K562 (cell line): ENCODE results near the gene MFSD8. TPM values are rescaled to one million over a fixed set of nuclear protein-coding genes. Genes with fewer than 3 reads are reported as not detected.

Source experiments
- CHD4 ChIP-seq: fragments of 200-600 bp; sonication (generic); IDR thresholded peaks from 3 replicates; pipeline ENCODE4 v1.6.1; 2012; ENCODE audit warnings: low read depth, mild to moderate bottlenecking, mixed read lengths, low read length, inconsistent platforms; ENCODE audit not compliant: insufficient read depth, insufficient replicate concordance, poor library complexity, severe bottlenecking
- CHD7 ChIP-seq: fragments of 200-600 bp; sonication (generic); IDR thresholded peaks from one replicate; pipeline ENCODE4 v1.6.1; 2012; ENCODE audit warnings: mild to moderate bottlenecking, low read depth, low read length, inconsistent platforms
- FUS ChIP-seq: fragments of 200-400 bp; formaldehyde crosslinking; optimal IDR thresholded peaks from 2 replicates; pipeline ENCODE3; 2017; ENCODE audit warnings: low read depth, low read length
- HINFP ChIP-seq: fragments of 450-650 bp; conservative IDR thresholded peaks from 2 replicates; pipeline ENCODE4 v1.6.1; 2016; ENCODE audit warnings: missing genetic modification characterization, low read depth, mild to moderate bottlenecking, control low read depth, missing compliant biosample characterization
- KAT7 ChIP-seq: sonication (generic); formaldehyde crosslinking; IDR thresholded peaks from 2 replicates; pipeline ENCODE4 v1.8.0; 2022; ENCODE audit warnings: missing genetic modification reagents, mild to moderate bottlenecking, borderline replicate concordance
- MAFF ChIP-seq: IDR thresholded peaks from 2 replicates; pipeline ENCODE4 v1.6.1; 2012; ENCODE audit warnings: low read length, improper control_type of control experiment
- POLR2G ChIP-seq: fragments of 200-400 bp; formaldehyde crosslinking; IDR thresholded peaks from 2 replicates; pipeline ENCODE4 v1.6.1; 2017; ENCODE audit warnings: low read depth, mild to moderate bottlenecking, antibody characterized with exemption, low read length, moderate library complexity
- POLR3A ChIP-seq: IDR thresholded peaks from 2 replicates; pipeline ENCODE4 v1.6.1; 2011; ENCODE audit warnings: borderline replicate concordance, mild to moderate bottlenecking, moderate library complexity; ENCODE audit not compliant: insufficient read length, insufficient read depth; ENCODE audit errors: extremely low read depth
- TAF1 ChIP-seq: IDR thresholded peaks from 2 replicates; pipeline ENCODE4 v1.6.1; 2011; ENCODE audit warnings: mild to moderate bottlenecking, low read length, moderate library complexity; ENCODE audit not compliant: insufficient read depth, control insufficient read depth, severe bottlenecking; ENCODE audit errors: extremely low read depth
- TFAM ChIP-seq: fragments of 250-450 bp; sonication (Bioruptor Pico); conservative IDR thresholded peaks from 2 replicates; pipeline ENCODE4 v1.5.0; 2021; ENCODE audit warnings: mild to moderate bottlenecking, moderate library complexity
- XRCC4 ChIP-seq: IDR thresholded peaks from one replicate; pipeline ENCODE4 v1.6.1; 2011; ENCODE audit not compliant: insufficient read depth, insufficient read length; ENCODE audit errors: extremely low read depth
- ZNF589 ChIP-seq: fragments of 200-800 bp; sonication (Bioruptor generic); IDR thresholded peaks from 2 replicates; pipeline ENCODE4 v1.6.1; 2016; ENCODE audit warnings: low read depth, missing genetic modification characterization, missing compliant biosample characterization
- polyA plus RNA-seq, 8 experiments: library from polyadenylated mRNA; depleted of rRNA in 4 of 8; stranded (reverse) in 5 of 8; unstranded in 3 of 8; fragments of >200 nt; fragmentation: Nextera tagmentation in 2 of 8; fragmentation: Illumina TruSeq in 1 of 8; extraction: Ambion mirVana in 2 of 8; extraction: Trizol in 1 of 8; gene quantifications; 2 replicates each; pipeline versions ENCODE4 v1.2.1 to v1.2.3, GENCODE V29; 2011 to 2014; ENCODE audit warnings: inconsistent platforms in 1 of 8, missing spikeins in 1 of 8
- total RNA-seq, 7 experiments: library from RNA; depleted of rRNA in 6 of 7; stranded (reverse); fragments of >200 nt in 6 of 7; fragmentation: Illumina TruSeq in 2 of 7; extraction: Trizol in 2 of 7; gene quantifications; 2 replicates each; pipeline versions ENCODE4 v1.2.1 to v1.2.3, GENCODE V29; 2011 to 2021; ENCODE audit warnings: low replicate concordance in 1 of 7

Gene MFSD8
- total and polyA plus RNA-seq, 9 of the 15 experiments (the other 6 are each of a cell fraction or from before 2014, with no cell fraction given) = 7.0 to 27.2 (median 18.7) TPM

- no peak for TF ChIP-seq POLR3A
- no peak for TF ChIP-seq XRCC4
- peak; percentile 94; the same call in 1 of the 2 replicates for TF ChIP-seq KAT7 (CRISPR knock-in tag)
- TF ChIP-seq POLR2G = peak; percentile 95
- TF ChIP-seq CHD7 = no peak
- no peak for TF ChIP-seq ZNF589 (CRISPR knock-in tag)
- TF ChIP-seq CHD4 = no peak
- TF ChIP-seq HINFP (tag) = no peak
- TF ChIP-seq FUS = no peak
- TF ChIP-seq MAFF = peak; percentile 37; the same call in 1 of the 2 replicates
- TF ChIP-seq TFAM (CRISPR knock-in tag) = no peak
- TF ChIP-seq TAF1 = peak; percentile 73
These were observed at the start of gene MFSD8, which contains the start of gene ABHD18 (continued) for GRCh38 chr4:127965062-127965802.
